Subcutaneous preadipocyte (primary cell): Measurements from ENCODE around the gene FLNB. TPM values are rescaled to one million over a fixed set of nuclear protein-coding genes. Genes with fewer than 3 reads are reported as not detected.

ENCODE experiments used
- total RNA-seq: library from RNA; depleted of rRNA; stranded (reverse); fragments of >200 nt; gene quantifications from 2 replicates; pipeline ENCODE4 v1.2.3, GENCODE V29; 2012

Gene FLNB, protein sequence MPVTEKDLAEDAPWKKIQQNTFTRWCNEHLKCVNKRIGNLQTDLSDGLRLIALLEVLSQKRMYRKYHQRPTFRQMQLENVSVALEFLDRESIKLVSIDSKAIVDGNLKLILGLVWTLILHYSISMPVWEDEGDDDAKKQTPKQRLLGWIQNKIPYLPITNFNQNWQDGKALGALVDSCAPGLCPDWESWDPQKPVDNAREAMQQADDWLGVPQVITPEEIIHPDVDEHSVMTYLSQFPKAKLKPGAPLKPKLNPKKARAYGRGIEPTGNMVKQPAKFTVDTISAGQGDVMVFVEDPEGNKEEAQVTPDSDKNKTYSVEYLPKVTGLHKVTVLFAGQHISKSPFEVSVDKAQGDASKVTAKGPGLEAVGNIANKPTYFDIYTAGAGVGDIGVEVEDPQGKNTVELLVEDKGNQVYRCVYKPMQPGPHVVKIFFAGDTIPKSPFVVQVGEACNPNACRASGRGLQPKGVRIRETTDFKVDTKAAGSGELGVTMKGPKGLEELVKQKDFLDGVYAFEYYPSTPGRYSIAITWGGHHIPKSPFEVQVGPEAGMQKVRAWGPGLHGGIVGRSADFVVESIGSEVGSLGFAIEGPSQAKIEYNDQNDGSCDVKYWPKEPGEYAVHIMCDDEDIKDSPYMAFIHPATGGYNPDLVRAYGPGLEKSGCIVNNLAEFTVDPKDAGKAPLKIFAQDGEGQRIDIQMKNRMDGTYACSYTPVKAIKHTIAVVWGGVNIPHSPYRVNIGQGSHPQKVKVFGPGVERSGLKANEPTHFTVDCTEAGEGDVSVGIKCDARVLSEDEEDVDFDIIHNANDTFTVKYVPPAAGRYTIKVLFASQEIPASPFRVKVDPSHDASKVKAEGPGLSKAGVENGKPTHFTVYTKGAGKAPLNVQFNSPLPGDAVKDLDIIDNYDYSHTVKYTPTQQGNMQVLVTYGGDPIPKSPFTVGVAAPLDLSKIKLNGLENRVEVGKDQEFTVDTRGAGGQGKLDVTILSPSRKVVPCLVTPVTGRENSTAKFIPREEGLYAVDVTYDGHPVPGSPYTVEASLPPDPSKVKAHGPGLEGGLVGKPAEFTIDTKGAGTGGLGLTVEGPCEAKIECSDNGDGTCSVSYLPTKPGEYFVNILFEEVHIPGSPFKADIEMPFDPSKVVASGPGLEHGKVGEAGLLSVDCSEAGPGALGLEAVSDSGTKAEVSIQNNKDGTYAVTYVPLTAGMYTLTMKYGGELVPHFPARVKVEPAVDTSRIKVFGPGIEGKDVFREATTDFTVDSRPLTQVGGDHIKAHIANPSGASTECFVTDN (N-terminal part only)
- total RNA-seq: 80.8 and 129 TPM in 2 replicates

DNA sequence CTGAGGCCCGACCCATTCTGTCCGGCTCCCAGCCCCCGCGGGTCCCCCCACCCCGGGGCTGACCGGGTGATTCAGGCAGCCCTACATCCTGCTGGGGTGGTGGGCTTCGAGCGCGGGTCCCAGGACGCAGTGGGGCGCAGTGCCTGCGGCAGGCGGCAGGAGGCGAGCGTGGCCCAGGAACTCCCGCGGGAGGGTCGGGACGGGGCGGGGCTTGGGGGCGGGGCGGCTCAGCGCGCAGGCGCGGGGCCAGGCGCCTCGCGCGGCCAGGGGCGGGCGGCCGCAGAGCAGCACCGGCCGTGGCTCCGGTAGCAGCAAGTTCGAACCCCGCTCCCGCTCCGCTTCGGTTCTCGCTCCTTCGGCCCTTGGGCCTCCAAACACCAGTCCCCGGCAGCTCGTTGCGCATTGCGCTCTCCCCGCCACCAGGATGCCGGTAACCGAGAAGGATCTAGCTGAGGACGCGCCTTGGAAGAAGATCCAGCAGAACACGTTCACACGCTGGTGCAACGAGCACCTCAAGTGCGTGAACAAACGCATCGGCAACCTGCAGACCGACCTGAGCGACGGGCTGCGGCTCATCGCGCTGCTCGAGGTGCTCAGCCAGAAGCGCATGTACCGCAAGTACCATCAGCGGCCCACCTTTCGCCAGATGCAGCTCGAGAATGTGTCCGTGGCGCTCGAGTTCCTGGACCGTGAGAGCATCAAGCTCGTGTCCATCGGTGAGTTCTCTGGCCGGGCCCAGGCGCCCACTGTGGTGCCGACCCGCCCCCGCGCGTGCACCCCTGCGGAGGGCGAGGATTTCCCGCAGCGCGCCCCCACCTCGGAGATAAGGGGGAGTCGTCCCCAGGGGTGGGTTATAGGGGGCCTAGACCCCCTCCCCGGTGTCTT, at the start of gene FLNB:
FLNB (plus strand) TSS at position 282 of the 885 bp plus-strand sequence; CDS start at position 425, 143 bp downstream.

DNA sequence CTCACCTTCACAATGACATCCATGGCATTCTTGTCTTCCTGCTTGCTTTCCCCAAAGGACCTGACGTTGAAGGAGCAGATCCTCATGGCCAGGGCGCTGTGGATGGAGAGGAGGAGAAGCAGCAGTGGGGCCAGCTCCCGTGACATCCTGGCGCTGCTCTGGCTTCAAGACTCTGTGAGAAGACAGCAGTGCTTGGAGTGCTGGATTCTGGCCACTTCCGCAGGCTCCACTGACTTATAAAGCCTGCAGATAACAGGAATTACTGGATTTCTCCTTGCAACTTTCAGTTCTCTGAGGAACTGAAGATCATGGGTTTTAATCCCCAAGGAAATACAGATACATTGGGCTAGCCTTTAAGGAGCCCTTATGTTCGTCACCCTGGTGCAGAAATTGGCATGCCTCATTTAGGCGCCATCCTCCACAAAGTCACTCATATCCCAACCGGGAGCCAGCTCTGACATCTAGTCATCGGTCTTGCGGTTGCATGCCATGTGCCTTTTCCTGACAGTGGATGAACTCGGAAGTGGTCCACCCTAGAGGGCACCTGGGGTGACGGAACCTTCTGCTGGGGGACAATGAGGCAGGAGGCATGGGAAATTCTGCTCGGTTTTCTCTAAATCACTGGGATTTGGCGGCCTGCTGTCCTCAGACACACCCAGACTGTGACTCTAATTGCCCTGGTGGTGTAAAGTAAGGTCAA, 202.7 kb downstream of the FLNB start, which contains the start of gene DNASE1L3:
DNASE1L3 (minus strand) TSS at position 212 of the 700 bp plus-strand sequence; CDS start at position 146, 66 bp downstream.

Other genes starting within 250 kb of the FLNB start
- gene DNASE1L3, start 202.6 kb downstream of the FLNB start, total RNA-seq: 0.59 and 1.5 TPM in 2 replicates
- 7.4 and 8.5 TPM in 2 replicates for gene ABHD6, start 229.4 kb downstream of the FLNB start, total RNA-seq